SU-DHL-6 (cell line): ENCODE data around the gene TSHZ3.

ENCODE experiments used
- CTCF ChIP-seq: fragments of 200-600 bp; sonication (generic); IDR thresholded peaks from one replicate; pipeline ENCODE4 v1.5.1; 2017; ENCODE audit warnings: antibody characterized with exemption, mild to moderate bottlenecking, low read length, moderate library complexity; ENCODE audit not compliant: insufficient read depth, poor library complexity, severe bottlenecking
- EZH2phosphoT487 ChIP-seq: fragments of 200-600 bp; sonication (generic), shearing (Covaris generic); conservative IDR thresholded peaks from 2 replicates; pipeline ENCODE4 v1.6.1; 2018; ENCODE audit warnings: mild to moderate bottlenecking, antibody characterized with exemption, low read length, moderate library complexity, mixed read lengths

GRCh38 chr19:31289976-31290375 lies 59.3 kb downstream of the TSHZ3 start:
- TF ChIP-seq CTCF (no peak), EZH2phosphoT487 (no peak)
